ENCODE data around the gene OR9A4. TPM values are rescaled to one million over a fixed set of nuclear protein-coding genes. Genes with fewer than 3 reads are reported as not detected.

OR9A4 gene
- total RNA-seq, 1 experiment from 2014 or later, result not detected

GRCh38 chr7:141875453-141875852 lies 40.7 kb upstream of the OR9A4 start:
- RAD21 ChIA-PET (ENCODE audit: low non-redundant PET in 1 of 2, low total read pairs in 2 of 2, uncharacterized antibody in 2 of 2, unreplicated experiment in 2 of 2), result no interaction called here
- Histone ChIP-seq H4K20me1 (ENCODE audit: insufficient read depth) (no peaks in the 10 kb centered on the region), H3K36me3 (ENCODE audit: control insufficient read depth in 1 of 2, insufficient read depth in 2 of 2, low read length in 2 of 2) (no peaks in the 10 kb centered on the region), H3K9me3 (ENCODE audit: control insufficient read depth in 1 of 2, insufficient read depth in 1 of 2, low read depth in 1 of 2, low read length in 2 of 2) (no peaks in the 10 kb centered on the region), H3K9ac (ENCODE audit: low read length) (no peak overlapping the region), H3K79me2 (ENCODE audit: insufficient read depth, low read length) (no peaks in the 10 kb centered on the region), H2AFZ (ENCODE audit: low read depth, low read length, poor library complexity, severe bottlenecking) (no peak overlapping the region), H3K4me1 (ENCODE audit: control insufficient read depth in 1 of 2, insufficient read depth in 2 of 2, low read length in 2 of 2) (no peaks in the 10 kb centered on the region), H3K4me3 (replicated peaks in 1 of 2; ENCODE audit: low read depth in 1 of 2, low read length in 2 of 2) (no peak overlapping the region), H3K27ac (ENCODE audit: low read depth, low read length) (no peak overlapping the region), H3K27me3 (ENCODE audit: insufficient read depth, low read length) (no peaks in the 10 kb centered on the region), H3K4me2 (ENCODE audit: low read length) (no peak overlapping the region), H3K9me2 (ENCODE audit: insufficient read depth) (no peaks in the 10 kb centered on the region)
- POLR2A ChIA-PET, result no interaction called here
- intact Hi-C loops (cut with micrococcal nuclease), result no loop called here
- no peak for ATAC-seq
- CTCF ChIA-PET, result no interaction called here
- BruUV-seq (replicated peaks), result no TSS peak
- TF ChIP-seq ELF1 (IDR thresholded peaks at IDR 0.05; ENCODE audit: borderline replicate concordance, low read depth) (no peak), TCF7L2 (IDR thresholded peaks at IDR 0.05; ENCODE audit: borderline replicate concordance, extremely low read depth, insufficient read depth, insufficient read length) (no peak), MAX (IDR thresholded peaks at IDR 0.05) (no peak), EGR1 (IDR thresholded peaks at IDR 0.05; ENCODE audit: low read depth) (no peak), ZBTB33 (IDR thresholded peaks at IDR 0.05; ENCODE audit: extremely low read depth, insufficient replicate concordance, low read length) (no peak), CBX3 (IDR thresholded peaks at IDR 0.05; ENCODE audit: low read depth) (no peak), POLR2A (IDR thresholded peaks at IDR 0.05; ENCODE audit: borderline replicate concordance, extremely low read depth, insufficient read depth, insufficient read length) (no peak), EZH2phosphoT487 (IDR thresholded peaks at IDR 0.05; ENCODE audit: borderline replicate concordance) (no peak), SRF (IDR thresholded peaks at IDR 0.05; ENCODE audit: low read depth) (no peak), ATF3 (IDR thresholded peaks at IDR 0.05) (no peak), ZNF274 (IDR thresholded peaks at IDR 0.05; ENCODE audit: low read depth, low read length) (no peak), ZFX (IDR thresholded peaks at IDR 0.05) (no peak), RAD21 (IDR thresholded peaks at IDR 0.05; ENCODE audit: low read depth) (no peak)
- no peak for DNase-seq (ENCODE audit: low read depth, low spot score)
